Stromal cell of bone marrow (primary cell): Measurements from ENCODE around the gene NMRK1.

Experiments used
- DNase-seq: peaks from one replicate; pipeline ENCODE4 v3.0.0-alpha.2; 2012; ENCODE audit warnings: low read depth

Gene NMRK1

GRCh38 chr9:75054368-75055001, 33.5 kb downstream of the NMRK1 start:
- DNase-seq = peak; percentile 40

GRCh38 chr9:75053869-75054268, 34.1 kb downstream of the NMRK1 start:
- DNase-seq = no peak

DNA sequence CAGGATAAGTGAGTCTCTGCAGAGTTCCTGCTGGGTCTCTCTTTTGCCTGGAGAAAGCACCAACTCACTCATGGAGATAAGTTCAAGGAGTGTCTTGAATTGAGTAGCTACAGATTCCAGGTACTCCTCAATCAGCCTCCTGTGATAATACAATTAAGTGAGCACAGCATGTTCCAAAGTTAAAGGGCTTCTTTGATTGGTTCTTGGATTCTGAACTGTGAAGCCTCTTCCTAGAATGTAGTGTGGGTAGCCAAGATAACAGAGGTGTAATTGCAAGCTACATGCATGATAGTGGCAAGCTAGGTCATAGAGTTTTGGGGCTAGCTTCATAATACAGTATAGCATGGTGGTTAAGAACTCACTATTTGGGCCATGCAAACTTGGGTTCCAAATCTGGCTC, 36.7 kb downstream of the NMRK1 start:
- DNase-seq = no peak

DNA sequence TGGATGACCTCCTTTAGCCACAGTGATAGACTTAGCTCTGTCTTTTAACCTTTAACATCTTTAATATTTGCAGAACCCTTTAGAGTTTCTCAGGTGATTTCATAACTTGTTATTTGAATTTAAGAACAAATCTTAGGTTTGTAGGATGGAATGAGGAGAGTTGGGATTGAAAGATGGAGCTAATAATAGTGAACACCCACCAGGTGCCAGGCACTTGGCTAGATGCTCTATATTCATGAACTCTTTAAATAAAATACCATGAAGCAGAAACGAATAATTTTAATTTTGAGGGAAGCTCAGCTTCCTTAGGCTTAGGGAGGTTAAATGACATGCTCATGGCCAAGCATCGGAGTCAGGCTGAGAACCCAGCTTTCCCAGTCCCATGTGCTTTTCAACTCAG, 40.4 kb downstream of the NMRK1 start:
- DNase-seq = no peak

- no peak for DNase-seq
These were observed 41.1 kb downstream of the NMRK1 start for GRCh38 chr9:75046725-75047345.

GRCh38 chr9:75041041-75041440, 46.9 kb downstream of the NMRK1 start:
- peak; percentile 4 for DNase-seq

GRCh38 chr9:75039801-75040200, 48.2 kb downstream of the NMRK1 start:
- DNase-seq = no peak

GRCh38 chr9:75039009-75039408, 48.9 kb downstream of the NMRK1 start:
- peak; percentile 78 for DNase-seq

- no peak for DNase-seq
These were observed 51.2 kb downstream of the NMRK1 start for GRCh38 chr9:75036793-75037192.

DNA sequence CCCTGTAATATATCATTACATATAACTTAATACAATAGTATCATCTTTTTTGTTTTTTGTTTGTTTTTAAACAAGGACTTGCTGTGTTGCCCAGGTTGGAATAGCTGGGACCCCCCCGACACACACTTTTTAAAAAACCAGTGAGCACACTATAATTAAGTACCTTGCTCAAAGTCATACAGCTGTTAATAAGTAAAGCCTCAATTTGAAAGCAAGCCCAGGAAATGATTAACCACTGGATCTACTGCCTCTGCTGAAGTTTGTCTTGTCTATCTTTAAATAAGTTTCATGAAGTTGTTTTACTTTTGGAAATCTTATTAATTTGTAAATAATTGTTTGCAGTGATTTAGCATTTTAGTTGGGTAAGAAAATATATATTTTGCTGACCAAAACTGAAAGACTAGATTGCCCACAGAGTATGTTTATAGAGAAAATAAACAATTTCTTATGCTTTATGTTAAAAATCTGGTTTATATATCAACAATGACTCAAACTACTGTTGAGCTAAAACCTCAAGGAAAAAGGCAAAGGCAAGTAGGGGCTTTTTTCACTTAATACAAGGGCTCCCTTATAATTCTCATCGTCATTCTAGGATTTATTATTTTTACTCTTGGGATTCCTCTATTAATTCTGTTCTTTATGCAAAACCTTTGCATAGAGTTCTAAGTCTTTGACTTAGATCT, 54.0 kb downstream of the NMRK1 start:
- DNase-seq = no peak

- peak; percentile 13 for DNase-seq
These were observed 60.5 kb downstream of the NMRK1 start for GRCh38 chr9:75027187-75028107.

- no peak for DNase-seq
These were observed 64.1 kb downstream of the NMRK1 start for GRCh38 chr9:75023846-75024245.

DNA sequence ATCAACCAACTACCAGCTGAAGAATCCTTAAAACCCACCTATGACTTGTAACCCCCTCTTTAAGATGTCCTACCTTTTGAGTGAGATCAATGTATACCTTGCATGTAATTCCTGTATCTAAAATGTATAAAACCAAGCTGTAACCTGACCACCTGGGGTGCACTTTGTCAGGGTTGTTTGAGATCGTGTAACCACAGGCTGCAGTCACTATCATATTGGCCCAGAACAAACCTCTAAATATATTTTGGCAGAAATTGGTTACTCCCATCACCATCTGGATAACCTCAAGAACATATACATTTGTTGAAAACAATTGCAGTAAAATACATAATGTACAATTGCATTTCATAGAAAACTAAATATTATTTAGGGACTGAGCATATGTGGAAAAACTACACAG, 68.3 kb downstream of the NMRK1 start:
- no peak for DNase-seq

- no peak for DNase-seq
These were observed 68.9 kb downstream of the NMRK1 start for GRCh38 chr9:75019022-75019421.

DNA sequence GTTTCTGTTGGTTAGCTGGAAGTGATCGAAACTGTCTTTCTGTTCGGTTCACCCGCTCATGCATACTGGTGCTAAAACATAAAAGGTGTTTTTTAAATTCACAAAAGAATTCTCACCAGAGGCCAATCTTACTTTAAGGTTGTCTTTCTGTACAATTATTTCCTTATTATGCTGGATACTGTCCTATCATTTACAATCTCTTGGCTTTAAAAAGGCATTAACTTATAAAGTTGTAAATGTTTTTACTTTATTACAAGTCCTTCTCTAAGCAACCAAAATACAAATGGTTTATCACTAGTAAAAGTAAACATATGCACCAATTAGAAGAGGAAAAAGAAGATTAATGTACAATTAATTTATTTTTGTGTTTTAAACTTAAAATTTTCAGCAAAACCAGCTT, 70.6 kb downstream of the NMRK1 start:
- DNase-seq = no peak

DNA sequence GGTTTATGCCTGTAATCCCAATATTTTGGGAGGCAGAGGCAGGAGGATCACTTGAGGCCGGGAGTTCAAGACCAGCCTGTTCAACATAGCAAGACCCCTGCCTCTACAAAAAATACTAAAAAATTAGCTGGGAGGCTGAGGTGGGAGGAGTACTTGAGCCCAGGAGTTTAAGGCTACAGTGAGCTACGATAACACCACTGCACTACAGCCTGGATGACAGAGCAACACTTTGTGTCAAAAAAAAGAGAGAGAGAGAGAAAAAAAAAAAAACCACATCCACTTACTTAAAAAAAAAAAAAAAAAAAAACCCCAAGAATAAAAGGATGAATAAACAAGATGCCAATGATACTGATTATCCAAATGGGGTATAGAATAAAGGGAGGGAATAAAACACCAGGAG, 74.2 kb downstream of the NMRK1 start:
- no peak for DNase-seq
